Nephron progenitor cell (in vitro differentiated cells): Measurements from ENCODE around the gene C12orf76.

Source experiments
- DNase-seq: peaks from one replicate; pipeline ENCODE4 v3.0.0; 2021
- H3K27ac Mint-ChIP-seq: 2 replicates; pipeline ENCODE4 v1.8.0; 2021; ENCODE audit warnings: mild to moderate bottlenecking, moderate library complexity, mixed read lengths
- H3K27me3 Mint-ChIP-seq: 2 replicates; pipeline ENCODE4 v1.8.0; 2021; ENCODE audit warnings: mild to moderate bottlenecking, low read depth, mixed read lengths; ENCODE audit not compliant: poor library complexity
- H3K36me3 Mint-ChIP-seq: 2 replicates; pipeline ENCODE4 v1.8.0; 2021; ENCODE audit warnings: low read depth, mixed read lengths
- H3K4me1 Mint-ChIP-seq: 2 replicates; pipeline ENCODE4 v1.8.0; 2021; ENCODE audit warnings: mixed read lengths
- H3K4me3 Mint-ChIP-seq: 2 replicates; pipeline ENCODE4 v1.8.0; 2021; ENCODE audit warnings: mild to moderate bottlenecking, moderate library complexity, mixed read lengths
- H3K9me3 Mint-ChIP-seq: 2 replicates; pipeline ENCODE4 v1.8.0; 2021; ENCODE audit warnings: mild to moderate bottlenecking, moderate library complexity, mixed read lengths
- CTCF ChIP-seq: fragments of 200-600 bp; sonication (generic); IDR thresholded peaks from 2 replicates; pipeline ENCODE4 v1.5.0; 2021; ENCODE audit warnings: antibody characterized with exemption

Gene C12orf76

GRCh38 chr12:109995361-109995685 is 53.0 kb downstream of the C12orf76 start:
- H3K27me3 Mint-ChIP-seq = peaks cover 16% of the 10 kb centered on the region
- DNase-seq = no peak
- no peaks in the 10 kb centered on the region for H3K9me3 Mint-ChIP-seq
- H3K27ac Mint-ChIP-seq = no peak overlapping the region
- H3K4me3 Mint-ChIP-seq = peak overlapping the region; percentile 93
- peaks cover 47% of the 10 kb centered on the region for H3K4me1 Mint-ChIP-seq
- no peak for TF ChIP-seq CTCF
- peaks cover 11% of the 10 kb centered on the region for H3K36me3 Mint-ChIP-seq

- H3K27ac Mint-ChIP-seq = no peak overlapping the region
- TF ChIP-seq CTCF = no peak
- H3K4me1 Mint-ChIP-seq = peaks cover 40% of the 10 kb centered on the region
- H3K4me3 Mint-ChIP-seq = peak overlapping the region; percentile 93
- peaks cover 13% of the 10 kb centered on the region for H3K36me3 Mint-ChIP-seq
- peaks cover 9% of the 10 kb centered on the region for H3K27me3 Mint-ChIP-seq
- no peak for DNase-seq
- H3K9me3 Mint-ChIP-seq = no peaks in the 10 kb centered on the region
Measured at GRCh38 chr12:109994401-109995175, 53.7 kb downstream of the C12orf76 start.

- peaks cover 31% of the 10 kb centered on the region for H3K4me1 Mint-ChIP-seq
- TF ChIP-seq CTCF = no peak
- H3K4me3 Mint-ChIP-seq = no peak overlapping the region
- no peak overlapping the region for H3K27ac Mint-ChIP-seq
- peaks cover 4% of the 10 kb centered on the region for H3K27me3 Mint-ChIP-seq
- H3K9me3 Mint-ChIP-seq = no peaks in the 10 kb centered on the region
- no peak for DNase-seq
- peaks cover 24% of the 10 kb centered on the region for H3K36me3 Mint-ChIP-seq
Measured at GRCh38 chr12:109993091-109993490, 55.2 kb downstream of the C12orf76 start.

- H3K27me3 Mint-ChIP-seq = no peaks in the 10 kb centered on the region
- no peak overlapping the region for H3K4me3 Mint-ChIP-seq
- H3K27ac Mint-ChIP-seq = no peak overlapping the region
- TF ChIP-seq CTCF = no peak
- H3K9me3 Mint-ChIP-seq = no peaks in the 10 kb centered on the region
- no peak for DNase-seq
- peaks cover 32% of the 10 kb centered on the region for H3K36me3 Mint-ChIP-seq
- peaks cover 26% of the 10 kb centered on the region for H3K4me1 Mint-ChIP-seq
Measured at GRCh38 chr12:109991586-109991985, 56.7 kb downstream of the C12orf76 start.
